HG03103 (cell line): Measurements from ENCODE around the gene B3GAT1.

Experiments used
- ATAC-seq: cut with Tn5 transposase; IDR thresholded peaks from one replicate; pipeline ENCODE4 v1.9.1; 2021; ENCODE audit warnings: low read depth; ENCODE audit not compliant: unreplicated experiment

The B3GAT1 gene

DNA sequence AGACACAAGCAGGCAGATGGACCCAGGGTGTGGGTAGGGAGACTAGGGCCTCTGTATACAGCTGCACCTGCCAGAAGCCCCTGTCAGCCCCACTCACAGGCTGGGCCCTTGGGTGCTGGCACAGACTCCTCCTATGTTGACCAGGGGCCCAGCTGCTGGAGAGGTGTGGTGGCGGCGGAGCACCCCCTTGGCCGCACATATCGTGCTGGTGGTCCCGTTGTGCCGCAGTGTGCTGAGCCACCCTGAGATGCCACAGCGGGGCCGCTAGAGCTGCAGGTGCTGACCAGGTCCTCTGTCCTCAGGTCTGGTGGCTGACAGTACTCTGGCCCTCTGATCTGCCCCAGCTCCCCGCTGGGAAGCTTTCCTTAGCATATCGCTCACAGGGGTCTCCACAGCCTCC is 30.2 kb upstream of the B3GAT1 start:
- ATAC-seq, result no peak

DNA sequence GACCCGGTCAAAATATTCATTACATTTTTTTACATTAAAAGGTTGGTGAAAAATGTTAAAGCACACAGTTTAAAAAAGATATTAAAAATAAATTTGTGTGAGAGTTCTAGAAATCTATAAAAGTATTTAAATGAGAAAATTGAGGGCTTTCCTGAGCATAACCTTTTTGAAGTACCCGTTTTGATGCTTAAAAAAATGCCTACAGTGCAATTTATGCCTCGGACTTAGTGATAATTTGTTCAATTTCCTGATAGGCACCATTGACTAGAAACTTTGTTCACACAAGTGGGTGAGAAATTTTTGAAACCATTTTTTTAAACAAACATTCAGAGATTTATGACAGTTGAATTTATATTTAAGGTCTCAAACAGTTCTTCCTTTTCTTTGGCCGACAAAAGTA is 29.7 kb upstream of the B3GAT1 start:
- no peak for ATAC-seq

DNA sequence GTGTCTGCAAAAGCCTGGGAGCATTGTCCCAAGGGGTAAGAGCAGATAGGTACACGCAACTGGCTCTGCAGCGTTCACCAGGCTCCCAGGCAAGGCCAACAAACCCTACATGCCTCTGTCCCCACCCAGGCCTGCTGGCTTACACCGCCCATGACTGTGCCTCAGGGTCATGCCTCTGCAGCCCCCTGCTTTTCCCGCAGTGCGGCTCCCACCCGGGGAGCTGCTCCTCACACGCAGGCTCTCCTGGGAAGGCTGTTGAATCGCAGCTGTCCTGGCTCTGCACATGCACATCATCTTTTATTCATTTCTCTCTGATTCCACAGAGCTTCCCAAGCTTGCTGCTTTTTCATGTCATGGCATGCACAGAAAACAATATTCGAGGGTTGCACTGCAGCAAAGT is 29.2 kb upstream of the B3GAT1 start:
- ATAC-seq, result no peak

DNA sequence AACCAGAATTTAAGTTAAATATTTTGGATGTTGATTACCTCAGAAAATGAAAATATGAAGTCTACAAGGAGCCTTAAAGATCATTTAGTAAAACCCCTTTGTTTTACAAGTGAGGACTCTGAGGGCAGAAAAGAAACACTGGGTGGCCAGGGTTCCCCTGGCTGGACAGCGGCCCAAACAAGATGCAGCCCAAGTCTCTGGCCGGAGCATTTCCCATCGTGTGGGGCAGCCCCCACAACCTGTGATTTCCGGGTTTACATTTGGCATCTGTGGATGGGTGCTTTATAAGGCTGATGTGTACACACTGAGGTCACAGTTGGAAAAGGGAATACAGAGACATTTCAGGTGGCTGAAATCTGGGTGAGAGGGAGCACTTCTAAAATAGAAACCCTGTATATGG is 28.8 kb upstream of the B3GAT1 start:
- ATAC-seq, result no peak

DNA sequence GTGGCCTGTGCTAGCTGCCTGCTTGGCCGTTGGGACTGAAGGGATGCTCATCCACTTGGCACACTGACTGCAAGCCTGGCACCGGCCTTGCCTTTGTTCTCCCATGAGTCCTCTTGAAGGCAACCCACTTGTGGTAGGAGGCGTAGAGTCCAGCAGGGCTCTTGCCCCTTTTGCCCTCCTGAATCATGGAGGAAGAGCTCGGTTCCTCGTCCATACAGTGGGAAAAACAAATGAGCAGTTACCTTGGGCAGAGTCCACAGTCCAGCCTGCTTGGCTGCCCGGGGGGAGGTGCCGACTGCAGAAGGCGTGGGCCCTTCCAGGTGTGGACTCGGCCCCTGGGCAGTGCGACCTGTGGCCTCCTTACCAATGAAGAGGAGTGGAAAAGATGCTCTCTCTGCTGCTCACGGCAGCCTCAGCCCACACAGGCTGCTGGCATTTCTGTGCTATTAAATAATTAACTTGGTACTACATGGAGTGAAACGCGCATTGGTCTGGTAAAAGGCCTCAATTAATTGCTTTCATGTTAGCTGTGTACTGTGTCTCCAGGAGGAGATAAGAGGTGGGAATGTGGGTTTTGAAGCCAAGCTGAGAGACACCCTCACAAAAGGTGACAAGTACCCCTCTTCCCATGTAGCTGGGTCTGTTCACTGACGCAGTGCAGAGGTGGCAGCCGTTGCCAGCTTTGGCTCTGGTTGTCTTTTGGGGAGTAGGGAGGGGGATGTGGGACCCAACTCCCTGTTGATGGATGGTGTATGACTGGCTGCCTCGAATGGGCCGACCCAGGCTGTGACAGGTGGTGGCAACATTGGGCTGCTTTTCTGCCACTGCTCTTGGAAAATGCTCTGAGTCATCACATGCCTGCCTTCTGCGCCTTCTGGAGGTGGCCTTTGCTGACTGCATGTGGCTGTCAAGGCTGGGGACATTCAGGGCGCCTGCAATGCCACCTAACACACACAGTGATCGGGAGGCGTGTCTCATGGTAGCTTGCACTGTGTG is 26.8 kb upstream of the B3GAT1 start:
- no peak for ATAC-seq

DNA sequence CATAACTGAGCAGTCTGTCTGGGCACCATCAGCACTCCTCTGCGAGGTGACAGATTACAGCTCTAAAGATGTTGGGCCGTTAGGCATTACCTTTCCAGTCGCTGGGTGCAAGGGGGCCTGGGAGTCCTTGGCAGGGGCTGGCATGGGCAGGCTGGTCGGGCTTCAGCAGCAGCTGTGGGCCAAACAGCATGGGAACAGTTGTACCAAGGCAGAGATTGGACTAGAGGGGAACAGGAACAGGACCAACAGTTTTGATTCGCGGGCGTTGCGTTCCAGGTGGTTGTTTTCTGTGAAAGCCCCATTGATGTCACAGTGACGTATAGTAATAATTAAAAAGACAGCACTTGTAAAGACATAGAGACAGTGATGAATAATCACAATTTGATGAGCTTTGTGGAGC is 25.8 kb upstream of the B3GAT1 start:
- ATAC-seq, result no peak

DNA sequence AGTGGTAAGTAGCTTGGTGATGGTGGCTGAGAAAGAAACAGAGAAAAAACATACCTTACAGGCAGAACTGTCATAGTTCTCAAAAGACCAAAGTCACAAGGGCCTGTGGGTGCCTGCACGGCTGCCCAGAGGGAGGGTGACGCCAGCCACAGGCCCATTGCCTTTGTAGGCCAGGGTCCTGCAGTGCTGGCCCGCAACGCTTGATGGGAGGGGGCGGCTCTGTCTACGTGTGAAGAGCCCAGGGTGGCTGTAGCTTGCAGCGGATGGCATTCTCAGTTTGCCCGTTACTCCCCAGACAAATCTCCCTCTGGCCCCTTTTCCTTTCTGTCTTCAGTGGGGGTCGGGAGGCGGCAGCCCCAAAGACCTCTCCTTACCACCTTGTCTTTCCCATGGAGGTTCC is 24.7 kb upstream of the B3GAT1 start:
- no peak for ATAC-seq

DNA sequence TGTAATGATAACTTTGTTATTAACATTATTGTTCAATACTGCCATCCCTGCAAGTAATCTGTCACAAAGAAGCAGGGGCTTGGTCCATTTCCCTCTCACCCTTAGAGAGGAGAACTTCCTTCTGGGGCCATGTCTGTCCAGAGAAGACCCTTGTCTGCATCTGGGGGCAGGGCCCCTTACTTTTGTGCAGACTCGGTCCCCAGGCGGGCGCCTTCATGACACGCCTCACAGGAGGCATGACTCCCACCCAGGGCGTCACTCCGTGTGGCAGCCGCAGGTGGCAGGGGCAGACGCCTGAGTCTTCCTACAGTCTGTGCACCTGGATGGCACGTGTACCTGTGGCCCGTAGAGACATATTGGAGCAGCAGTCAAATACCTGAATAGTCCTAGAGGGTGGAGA is 21.8 kb upstream of the B3GAT1 start:
- ATAC-seq, result no peak

DNA sequence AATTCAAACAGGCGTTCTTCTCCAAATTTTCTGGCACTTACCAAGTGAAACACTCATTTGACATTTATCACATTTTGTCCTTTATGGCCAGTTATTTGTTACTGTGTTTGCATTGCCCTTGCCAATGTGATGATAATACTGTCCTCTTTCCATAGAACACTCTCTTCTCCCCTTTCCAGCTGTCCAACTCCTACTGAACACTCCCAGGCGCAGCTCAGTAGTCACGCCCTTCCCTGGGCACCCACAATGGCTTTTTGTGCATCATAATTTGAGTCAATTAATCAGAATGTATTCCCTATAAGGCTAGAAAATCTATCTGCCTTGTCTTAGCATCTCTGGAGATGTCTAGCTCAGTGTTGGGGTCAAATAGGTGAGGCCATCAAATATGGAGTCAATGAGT is 21.2 kb upstream of the B3GAT1 start:
- no peak for ATAC-seq

DNA sequence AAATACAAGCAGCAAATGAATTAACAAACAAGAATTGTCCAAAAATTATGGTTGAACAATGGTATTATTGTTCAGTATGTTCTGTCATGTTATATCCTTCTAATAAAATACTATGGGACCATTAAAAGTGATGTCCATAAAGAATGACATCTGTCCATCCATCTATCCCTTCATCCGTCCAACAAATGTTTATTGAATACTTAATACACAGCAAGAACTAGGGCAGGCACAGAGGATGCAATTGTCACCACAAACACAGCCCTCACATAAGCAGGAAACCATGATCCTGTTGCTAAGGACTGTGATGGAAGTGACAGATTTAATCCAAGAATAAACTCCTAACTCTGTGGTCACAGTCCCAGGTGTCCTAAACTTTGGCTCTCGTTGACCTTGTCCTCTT is 20.7 kb upstream of the B3GAT1 start:
- no peak for ATAC-seq

DNA sequence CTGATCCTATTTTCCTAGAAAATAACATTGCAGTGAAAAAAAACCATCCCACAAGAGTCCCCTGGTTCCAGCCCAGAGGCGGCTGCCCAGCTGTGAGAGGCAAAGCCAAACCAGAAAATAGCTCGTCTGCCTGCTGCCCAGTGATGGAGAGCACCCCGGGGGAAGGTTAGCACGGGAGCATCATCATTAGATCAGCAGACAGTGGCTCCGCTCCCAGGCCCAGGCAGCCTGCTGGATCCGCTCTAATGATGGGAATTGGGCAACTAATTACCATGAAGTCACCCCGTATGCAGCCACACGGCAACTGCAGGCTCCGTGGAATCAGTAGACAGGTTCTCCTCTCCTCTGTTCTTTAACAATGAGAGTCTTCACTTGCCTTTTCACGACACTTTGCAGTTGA is 17.1 kb upstream of the B3GAT1 start:
- ATAC-seq, result no peak

DNA sequence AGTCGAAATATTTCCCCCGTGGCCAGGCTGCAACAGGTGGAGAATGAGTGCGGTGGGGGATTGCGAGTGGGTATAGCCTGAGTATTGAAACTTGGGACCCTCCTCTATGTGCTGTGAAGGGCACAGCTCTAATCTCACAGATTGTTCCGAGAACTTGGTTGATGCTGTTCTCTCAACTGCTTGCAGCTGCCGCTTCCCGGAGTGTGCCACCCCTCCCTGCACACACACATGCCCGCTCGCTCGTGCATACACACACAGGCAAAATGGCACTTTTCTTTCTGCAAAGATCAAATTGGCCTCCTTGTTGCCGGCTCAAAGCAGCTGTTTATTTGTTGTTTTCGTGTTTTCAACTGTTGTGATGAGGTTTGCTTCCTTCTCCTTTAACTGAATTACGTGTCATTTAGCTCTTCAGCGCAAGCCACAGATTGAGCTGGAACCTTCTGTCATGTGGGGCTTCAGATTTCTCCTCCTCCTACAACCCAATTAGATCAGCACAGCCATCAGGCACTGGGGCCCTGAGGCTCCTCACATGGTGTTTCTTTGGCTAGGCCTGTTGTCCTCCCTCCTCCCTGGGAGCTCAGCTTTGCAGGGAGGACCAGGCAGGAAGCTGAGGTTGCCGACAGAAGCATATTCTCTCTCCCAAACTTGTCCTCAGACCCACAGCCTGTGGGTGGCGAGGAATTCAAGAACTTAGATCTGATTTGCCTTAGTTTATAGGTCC is 13.9 kb upstream of the B3GAT1 start:
- no peak for ATAC-seq

DNA sequence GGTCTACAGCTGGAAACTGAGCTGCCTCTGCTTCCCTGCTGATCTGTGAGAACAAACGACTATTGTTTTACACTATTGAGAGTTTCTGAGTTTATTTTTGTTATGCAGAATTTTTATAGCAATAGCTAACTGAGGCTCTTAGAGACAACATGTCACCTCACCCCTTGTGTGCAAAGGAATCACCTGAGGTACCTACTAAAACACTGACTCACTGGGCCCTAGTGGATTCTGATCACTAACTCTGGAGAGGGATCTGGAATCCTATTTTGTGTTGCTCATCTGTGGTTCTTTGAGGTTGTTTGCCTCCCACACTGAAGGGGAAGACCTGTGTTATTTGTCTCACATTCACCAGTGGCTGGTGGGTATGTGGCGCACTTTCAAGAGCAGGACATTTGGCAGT is 13.4 kb upstream of the B3GAT1 start:
- no peak for ATAC-seq

DNA sequence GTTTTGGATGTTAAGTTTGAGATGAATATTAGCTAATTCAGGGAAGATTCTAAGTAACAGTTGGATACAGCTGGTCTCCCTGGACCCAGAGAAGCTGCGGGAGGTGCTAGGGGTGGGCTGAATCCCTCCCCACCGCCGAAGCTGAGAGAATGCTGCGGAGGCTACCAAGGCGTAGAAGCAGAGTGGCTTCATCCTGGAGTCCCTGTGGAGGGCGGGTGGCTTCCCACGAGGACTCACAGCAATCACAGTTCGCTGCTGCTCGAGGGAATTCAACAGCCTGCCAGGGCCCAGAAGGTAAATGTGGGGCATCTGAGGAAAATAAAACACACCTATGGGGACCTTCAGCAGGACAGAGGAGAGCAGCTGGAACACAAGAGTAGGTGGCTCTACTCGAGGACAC is 11.1 kb upstream of the B3GAT1 start:
- ATAC-seq, result no peak

DNA sequence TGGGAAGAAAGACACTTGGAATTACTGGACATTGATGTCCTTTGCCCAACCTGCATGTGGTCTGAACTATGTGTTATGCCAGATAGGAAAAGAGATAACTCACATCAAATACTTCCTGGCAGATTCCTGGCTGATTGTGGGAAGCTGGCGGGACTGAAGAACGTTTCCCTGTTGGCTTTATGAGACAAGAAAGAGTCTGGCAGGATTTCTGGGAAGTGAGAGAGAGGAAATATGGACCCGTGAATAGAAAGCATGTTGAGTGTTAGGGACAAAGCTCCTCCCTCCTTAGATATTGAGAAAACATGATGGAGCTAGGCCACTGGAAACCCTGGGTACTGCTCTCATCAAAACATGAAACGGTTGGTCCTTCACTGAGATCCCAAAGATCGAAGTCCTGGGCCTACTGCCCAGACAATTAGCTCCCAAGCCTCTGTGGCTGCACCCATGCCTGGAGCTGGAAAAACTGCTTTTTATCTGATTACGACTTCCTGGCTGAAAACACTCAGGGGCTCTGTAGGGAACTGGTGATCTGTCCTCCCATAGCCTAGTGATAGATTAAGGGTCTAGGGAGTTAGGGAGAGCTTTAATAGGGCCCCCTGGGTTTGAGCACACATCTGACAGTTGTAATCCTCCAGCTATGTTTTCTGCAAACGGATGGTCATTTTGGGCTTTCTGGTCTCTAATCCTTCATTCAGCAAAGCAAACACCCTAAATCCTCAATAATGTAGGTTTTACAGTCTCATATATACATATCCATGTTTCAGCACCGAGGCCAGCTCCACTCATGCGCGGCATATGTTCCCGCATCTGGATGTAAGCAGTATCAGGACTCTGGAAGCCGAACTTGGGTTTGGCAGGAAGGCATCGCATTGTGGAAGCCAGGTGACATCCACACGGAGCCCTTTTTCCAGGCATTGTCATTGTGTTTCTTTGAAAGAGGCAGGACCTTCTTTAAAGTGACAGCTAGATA is 6.1 kb upstream of the B3GAT1 start:
- no peak for ATAC-seq

DNA sequence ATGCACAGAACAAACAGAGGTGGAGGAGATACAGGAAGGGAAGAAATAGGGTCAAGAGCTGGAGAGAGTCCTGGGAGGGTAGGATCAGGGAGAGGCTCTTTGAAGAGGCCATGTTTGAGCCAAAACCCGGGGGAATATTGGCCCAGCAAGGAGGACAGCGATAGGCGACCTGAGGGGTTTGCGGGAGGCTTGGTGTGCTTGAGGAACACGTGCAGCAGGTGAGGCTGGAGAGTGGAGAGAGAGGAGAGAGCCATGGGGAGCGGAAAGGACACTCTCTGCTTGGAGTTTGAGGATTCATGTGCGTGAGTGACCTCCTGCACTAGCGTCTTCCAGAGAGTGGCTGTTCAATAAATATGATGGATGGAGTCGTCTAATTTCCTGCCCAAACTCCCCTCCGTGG is 4.7 kb upstream of the B3GAT1 start:
- ATAC-seq, result no peak

DNA sequence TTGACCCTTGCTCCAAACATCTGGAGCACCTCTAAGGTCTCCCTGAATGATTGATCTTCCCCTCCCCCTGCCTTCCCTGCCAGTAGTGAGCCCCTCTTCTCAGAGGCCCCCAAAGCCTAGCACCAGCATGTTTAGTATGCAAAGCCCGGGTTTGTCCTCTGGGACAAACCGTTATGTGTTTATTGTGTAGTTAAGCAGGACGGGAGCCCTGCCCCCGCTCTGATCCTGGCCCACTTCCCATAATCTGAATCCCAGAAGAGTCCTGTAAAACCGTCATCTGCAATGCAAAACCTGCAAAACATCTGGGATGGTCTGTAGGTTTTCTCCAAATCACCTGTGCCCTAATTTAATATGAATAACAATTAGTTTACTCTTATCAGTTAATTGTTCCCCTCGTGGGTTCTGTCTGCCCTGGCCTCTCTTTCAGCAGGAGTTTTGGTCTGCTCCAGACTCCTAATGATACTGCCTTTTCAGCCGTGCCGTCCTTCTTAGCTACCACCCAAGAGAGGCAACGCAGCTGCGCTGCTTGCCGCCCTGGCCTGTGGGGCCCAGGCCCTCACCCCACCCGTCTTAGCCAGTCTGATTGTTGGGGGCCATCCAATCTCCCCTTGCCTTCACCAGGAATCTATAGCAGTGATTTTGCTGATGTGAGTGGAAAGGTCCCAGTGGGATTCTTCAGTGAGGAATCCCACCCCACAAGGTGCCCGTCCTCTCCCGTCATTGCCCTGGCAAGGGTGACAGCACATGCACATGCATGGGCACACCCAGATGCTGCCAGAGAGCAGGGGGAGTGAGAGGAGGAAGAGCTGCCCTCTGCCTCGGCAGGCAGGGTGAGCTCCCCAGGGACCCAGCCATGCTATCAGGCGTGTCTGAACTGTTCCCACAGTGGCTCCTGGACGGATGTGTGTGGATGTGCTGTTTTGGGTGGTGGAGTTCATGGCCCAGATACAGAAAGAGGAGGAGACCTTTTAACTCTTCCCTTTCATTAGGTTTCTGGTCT is 3.0 kb upstream of the B3GAT1 start:
- no peak for ATAC-seq

DNA sequence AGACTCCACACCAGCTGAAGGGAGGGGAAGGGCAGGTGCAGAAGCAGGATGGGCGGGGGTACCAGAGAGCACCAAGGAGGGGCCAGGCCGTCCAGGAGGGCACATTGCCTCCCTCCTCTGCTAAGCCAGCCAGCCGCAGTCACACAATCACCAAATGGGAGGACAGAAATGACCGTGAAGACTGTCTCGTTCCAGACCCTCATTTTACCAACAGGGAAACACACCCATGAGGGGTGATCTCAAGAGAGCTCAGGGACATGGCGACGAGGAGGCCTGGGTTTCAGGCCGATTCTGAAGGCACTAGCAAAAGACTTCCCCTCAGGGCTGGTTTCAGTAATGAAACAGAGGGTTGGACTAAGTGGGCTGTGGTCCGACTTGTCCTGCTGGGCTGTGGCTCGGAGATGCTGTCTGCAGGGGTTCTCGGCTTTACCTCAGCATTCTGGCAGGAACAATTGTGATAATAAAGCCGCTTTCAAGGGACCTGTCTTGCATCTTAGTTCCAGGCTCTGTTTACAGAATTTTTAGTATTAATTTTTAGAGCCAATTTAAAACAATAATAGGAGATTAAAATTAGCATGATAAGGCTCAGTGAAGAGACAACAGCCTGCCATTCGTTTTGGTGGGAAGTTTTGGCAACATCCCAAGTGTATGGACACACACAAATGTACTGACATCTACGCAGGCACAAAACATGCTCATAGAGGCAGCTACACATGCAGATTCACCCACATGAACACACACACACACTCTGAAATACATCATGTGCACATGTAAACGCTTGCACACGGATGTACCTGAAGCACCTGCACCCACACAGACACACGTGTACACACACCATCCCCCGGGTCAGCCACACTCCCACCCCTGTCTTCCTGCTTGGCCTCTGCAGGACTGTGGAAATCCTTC is 2.0 kb upstream of the B3GAT1 start:
- no peak for ATAC-seq
